GM21528 (cell line): ENCODE results near the gene ZIC4.

Experiments used
- ATAC-seq: cut with Tn5 transposase; IDR thresholded peaks from one replicate; pipeline ENCODE4 v1.9.1; 2021; ENCODE audit warnings: mild to moderate bottlenecking, moderate library complexity; ENCODE audit not compliant: unreplicated experiment, low FRiP score

Gene ZIC4

GRCh38 chr3:147418808-147419701 is 12.7 kb upstream of the ZIC4 start:
- no peak for ATAC-seq

GRCh38 chr3:147418371-147418781 is 12.0 kb upstream of the ZIC4 start:
- no peak for ATAC-seq

DNA sequence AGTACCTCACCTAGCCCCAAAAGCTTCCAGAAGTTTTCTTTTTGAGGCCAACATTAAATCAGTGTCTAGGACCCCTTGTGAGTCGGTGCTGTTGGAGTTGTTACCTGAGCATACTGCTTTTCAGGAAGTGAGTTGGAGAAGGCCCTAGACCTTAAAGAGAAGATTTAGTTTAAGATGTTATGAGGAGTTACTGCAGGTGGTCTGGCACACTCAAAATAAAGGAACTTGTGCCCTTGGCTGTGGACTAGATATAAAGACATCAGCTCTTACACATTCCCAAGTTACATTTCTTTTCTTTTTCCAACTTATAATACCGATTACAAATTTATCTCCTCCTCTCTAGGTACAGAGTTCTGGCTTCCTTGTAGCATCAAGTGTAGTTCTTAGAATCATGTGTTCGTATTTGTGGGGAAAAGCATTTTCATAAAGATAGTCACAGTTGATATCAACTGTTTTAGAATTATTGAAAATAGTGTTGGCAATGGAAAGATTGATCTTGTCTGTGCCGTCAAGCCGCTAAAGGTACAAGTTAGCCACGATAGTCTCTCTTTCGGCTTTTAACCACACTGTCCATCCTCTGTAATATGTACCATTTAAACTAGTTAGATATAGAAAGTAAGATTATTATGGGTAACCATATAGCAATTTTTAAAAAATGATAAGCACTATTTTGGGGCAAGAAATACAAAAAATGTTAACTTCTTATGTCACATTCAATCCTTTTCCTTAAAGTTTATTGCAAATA is 11.4 kb upstream of the ZIC4 start:
- no peak for ATAC-seq

DNA sequence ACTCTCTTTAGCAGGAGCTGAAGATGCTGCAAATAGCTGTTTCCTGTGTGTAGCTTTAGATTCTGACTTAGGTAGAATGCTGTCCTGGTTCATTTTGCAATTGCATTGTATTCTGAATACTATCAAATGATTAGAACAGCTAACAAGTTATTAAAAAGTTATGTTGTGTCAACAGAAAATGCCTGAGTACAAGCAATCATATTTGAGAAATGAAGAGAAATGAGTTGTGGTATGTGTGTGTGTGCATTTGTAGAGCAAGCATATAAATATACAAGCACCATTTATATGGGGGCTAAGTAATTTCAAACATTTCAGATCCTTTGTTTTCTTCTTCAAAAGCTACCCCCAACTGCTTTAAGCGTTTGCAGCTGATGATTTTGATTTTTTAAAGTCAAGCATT is 10.6 kb upstream of the ZIC4 start:
- no peak for ATAC-seq

GRCh38 chr3:147415874-147416273 is 9.5 kb upstream of the ZIC4 start:
- ATAC-seq, result no peak

DNA sequence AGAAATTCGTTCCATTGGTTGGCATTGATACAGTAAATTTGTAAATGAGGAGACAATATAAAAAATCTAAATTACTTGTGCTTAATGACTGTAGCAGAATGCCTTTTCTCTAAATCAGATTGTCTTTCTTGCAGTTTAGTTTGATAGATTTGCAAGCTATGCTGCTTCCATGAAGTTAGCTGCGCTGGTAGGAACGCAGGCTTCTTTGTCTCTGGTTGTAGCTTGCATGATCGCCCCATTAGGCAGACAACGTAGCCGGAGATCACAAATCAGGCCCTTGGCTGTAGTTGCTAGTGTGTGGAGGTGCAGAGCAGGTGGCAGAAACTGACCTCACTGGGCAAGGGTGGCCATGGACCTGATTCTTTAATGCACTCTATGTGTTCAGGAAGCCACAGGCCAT is 8.9 kb upstream of the ZIC4 start:
- ATAC-seq, result no peak

GRCh38 chr3:147414390-147415138 is 8.2 kb upstream of the ZIC4 start:
- no peak for ATAC-seq

GRCh38 chr3:147413686-147414389 is 7.5 kb upstream of the ZIC4 start:
- ATAC-seq, result no peak

DNA sequence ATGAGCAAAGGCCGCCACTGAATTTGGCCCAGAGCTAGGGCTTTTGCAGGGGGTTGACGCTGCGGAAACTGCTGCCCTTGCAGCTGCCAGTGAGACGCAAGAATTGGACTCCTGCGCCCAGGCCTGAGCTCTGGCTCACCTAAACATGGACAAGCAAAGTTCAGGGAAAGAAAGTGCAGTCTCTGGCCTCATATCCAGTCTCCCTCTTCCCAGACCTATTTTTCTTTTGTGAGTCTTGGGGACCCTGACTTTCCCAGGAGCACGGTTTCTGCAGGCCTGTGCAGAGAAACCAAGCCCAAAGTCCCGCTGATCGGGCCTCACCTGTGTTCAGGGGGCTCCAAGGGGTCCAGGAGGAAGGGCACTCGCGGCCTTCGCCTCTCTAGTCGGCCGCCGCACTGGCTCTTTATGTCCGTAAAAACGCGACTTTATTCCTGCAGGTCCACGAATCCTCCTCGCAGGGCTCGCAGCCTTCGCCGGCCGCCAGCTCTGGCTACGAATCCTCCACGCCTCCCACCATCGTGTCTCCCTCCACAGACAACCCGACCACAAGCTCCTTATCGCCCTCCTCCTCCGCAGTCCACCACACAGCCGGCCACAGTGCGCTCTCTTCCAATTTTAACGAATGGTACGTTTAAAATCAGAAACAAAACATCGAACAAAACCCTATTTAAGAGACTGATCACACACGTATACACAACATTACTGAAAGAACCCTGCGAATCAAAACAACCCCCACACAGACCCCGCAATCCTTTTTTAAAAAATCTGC is 6.8 kb upstream of the ZIC4 start:
- ATAC-seq, result no peak

GRCh38 chr3:147412261-147412916 is 6.0 kb upstream of the ZIC4 start:
- no peak for ATAC-seq

DNA sequence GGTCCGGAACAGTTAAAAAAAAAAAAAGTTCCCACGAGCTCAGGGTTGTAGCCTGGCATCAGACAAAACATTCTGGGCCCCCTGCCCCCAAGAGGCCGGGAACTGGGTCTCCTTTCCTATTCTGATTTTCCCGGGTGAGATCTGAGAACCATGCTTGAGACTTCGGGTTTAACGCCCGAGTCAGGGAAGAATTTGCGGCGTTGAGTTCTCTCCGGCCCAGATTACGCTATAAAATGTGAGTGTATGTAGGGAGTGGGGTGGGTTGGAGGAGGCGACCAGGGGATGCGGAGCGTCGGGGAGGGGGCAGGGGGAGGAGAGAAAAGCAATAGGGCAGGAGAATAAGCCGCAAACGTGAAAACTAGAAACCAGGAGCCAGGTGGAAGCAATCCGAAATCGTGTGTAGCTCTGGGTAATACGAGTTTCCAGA is 5.5 kb upstream of the ZIC4 start:
- ATAC-seq, result no peak

DNA sequence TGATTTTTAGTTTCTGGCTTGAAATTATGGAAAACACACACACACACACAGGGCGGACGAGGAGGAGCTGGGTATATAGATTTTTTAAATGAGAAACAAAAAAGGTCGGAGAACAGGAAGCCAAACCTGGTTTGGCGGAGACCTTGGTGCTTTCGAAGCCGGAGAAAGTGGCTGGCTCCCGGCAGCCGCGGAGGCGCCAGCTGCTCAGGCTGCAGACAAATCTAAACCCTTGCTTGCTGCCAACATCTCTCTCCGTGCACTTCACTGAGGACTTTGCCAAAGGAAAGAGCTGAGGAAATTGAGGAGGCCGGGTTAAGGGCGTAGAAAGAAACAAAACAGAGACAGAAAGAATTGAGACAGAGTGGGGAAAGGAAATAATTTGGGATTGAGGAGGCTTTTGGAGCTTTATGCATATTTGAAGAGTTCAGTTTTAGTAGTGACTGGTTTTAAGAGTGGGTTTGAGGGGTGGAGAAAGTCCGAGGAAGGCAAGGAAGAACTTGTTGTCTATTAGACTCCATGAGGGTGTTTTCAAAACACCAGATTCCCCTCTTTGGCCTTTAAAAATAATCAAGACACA is 5.0 kb upstream of the ZIC4 start:
- no peak for ATAC-seq

- no peak for ATAC-seq
Observed at GRCh38 chr3:147410526-147411237, 4.3 kb upstream of the ZIC4 start.

GRCh38 chr3:147410116-147410525 is 3.8 kb upstream of the ZIC4 start:
- ATAC-seq, result no peak

- no peak for ATAC-seq
Observed at GRCh38 chr3:147409143-147410115, 3.1 kb upstream of the ZIC4 start, which contains the start of gene ZIC1. Gene ZIC1, plus strand, starts transcription at chr3:147409365. Its CDS starts 748 bp downstream, at chr3:147410113.

- no peak for ATAC-seq
Observed at GRCh38 chr3:147408188-147409100, 2.1 kb upstream of the ZIC4 start.
